Thyroid gland (tissue), 4 donors: Measurements from ENCODE around the gene CTNNA2. TPM values are rescaled to one million over a fixed set of nuclear protein-coding genes. Genes with fewer than 3 reads are reported as not detected.

Experiments
- DNase-seq, 2 donors: peaks; one replicate each; pipeline ENCODE4 v3.0.0-alpha.2; 2019
- H3K27ac ChIP-seq, 3 donors: fragments of 200-600 bp; sonication (generic); 1 replicate in 2 of 3; 2 replicates in 1 of 3; pipeline ENCODE4 v1.5.1; 2016 to 2019; ENCODE audit warnings: mild to moderate bottlenecking in 1 of 3, moderate library complexity in 1 of 3
- H3K27me3 ChIP-seq: fragments of 200-600 bp; sonication (generic); one replicate; pipeline ENCODE4 v1.5.1; 2019
- H3K36me3 ChIP-seq, 2 donors: fragments of 200-600 bp; sonication (generic); one replicate each; pipeline ENCODE4 v1.5.1; 2016 to 2019
- H3K4me1 ChIP-seq, 2 donors: fragments of 200-600 bp; sonication (generic); one replicate each; pipeline ENCODE4 v1.5.1; 2017 to 2019
- H3K4me3 ChIP-seq, 3 donors: fragments of 200-600 bp; sonication (generic); replicated peaks in 1 of 3; 1 replicate in 2 of 3; 2 replicates in 1 of 3; pipeline ENCODE4 v1.5.1; 2016; ENCODE audit warnings: mild to moderate bottlenecking in 1 of 3
- H3K9me3 ChIP-seq: fragments of 200-600 bp; sonication (generic); one replicate; pipeline ENCODE4 v1.5.1; 2017
- POLR2A ChIP-seq, 2 donors: fragments of 450-650 bp; IDR thresholded peaks; one replicate each; pipeline ENCODE4 v1.6.1; 2017; ENCODE audit warnings: antibody characterized with exemption in 2 of 2, mild to moderate bottlenecking in 2 of 2, moderate library complexity in 1 of 2
- WGBS, 2 donors: methylation state at CpG; one replicate each; pipeline ENCODE4 v1.1.5; 2017; 5-methylcytosine and 5-hydroxymethylcytosine counted together
- intact Hi-C: fragments of 100-400 bp; cut with DNase I; formaldehyde crosslinking; loops from one replicate; pipeline ENCODE4 v1.15.1; 2023
- total RNA-seq, 4 donors: library from RNA; depleted of rRNA; stranded (reverse); fragments of >200 nt; gene quantifications; one replicate each; pipeline ENCODE4 v1.2.3, GENCODE V29; 2016
- TF ChIP-seq, protein P1 (sequence below), 6 experiments: fragments of 200-600 bp in 3 of 6; fragments of 450-650 bp in 3 of 6; sonication (generic) in 3 of 6; IDR thresholded peaks; one replicate each; pipeline ENCODE4 v1.5.1; 2016 to 2019; ENCODE audit warnings: antibody characterized with exemption in 6 of 6, mild to moderate bottlenecking in 2 of 6, inconsistent platforms in 1 of 6, moderate library complexity in 1 of 6

The CTNNA2 gene
- total RNA-seq, 4 donors from 2014 or later, result 0.13 to 0.44 (median 0.22) TPM; not detected in 1

GRCh38 chr2:79530443-79530842 lies 17.6 kb downstream of the CTNNA2 start:
- H3K9me3 ChIP-seq, result no peaks in the 10 kb centered on the region
- no peaks in the 10 kb centered on the region for H3K4me1 ChIP-seq
- no peak for TF ChIP-seq POLR2A (IDR thresholded peaks at IDR 0.05)
- TF ChIP-seq, protein P1, sequence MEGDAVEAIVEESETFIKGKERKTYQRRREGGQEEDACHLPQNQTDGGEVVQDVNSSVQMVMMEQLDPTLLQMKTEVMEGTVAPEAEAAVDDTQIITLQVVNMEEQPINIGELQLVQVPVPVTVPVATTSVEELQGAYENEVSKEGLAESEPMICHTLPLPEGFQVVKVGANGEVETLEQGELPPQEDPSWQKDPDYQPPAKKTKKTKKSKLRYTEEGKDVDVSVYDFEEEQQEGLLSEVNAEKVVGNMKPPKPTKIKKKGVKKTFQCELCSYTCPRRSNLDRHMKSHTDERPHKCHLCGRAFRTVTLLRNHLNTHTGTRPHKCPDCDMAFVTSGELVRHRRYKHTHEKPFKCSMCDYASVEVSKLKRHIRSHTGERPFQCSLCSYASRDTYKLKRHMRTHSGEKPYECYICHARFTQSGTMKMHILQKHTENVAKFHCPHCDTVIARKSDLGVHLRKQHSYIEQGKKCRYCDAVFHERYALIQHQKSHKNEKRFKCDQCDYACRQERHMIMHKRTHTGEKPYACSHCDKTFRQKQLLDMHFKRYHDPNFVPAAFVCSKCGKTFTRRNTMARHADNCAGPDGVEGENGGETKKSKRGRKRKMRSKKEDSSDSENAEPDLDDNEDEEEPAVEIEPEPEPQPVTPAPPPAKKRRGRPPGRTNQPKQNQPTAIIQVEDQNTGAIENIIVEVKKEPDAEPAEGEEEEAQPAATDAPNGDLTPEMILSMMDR (IDR thresholded peaks at IDR 0.05), result no peak
- no peaks in the 10 kb centered on the region for H3K27me3 ChIP-seq
- no peak overlapping the region for H3K4me3 ChIP-seq
- H3K27ac ChIP-seq, result no peak overlapping the region
- intact Hi-C loops, result no loop called here
- H3K36me3 ChIP-seq, result no peaks in the 10 kb centered on the region
- no peak for DNase-seq
- WGBS, 2 donors, result 2 to 5% methylated on average over 1 of the region's 1 CpG

DNA sequence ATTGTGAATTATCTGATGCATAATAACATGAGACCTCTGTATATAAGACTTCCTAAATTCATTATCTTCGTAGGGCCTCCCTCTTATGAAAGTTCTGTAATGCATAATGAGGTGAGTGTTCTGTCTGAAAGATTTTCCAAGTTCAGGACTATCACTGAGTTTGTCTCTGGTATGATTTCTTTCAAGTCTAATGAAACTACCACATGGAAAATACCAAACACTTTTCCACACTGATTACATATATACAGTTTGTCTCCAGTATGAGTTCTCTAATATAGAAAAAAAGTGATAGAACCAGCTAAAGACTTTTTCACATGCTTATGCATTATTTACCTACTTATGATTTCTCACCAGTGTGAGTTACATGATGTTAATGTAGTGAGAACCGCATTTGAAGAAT lies 34.7 kb downstream of the CTNNA2 start:
- intact Hi-C loops, result no loop called here
- no peak for TF ChIP-seq POLR2A (IDR thresholded peaks at IDR 0.05)
- TF ChIP-seq, protein P1 (IDR thresholded peaks at IDR 0.05), result no peak
- Histone ChIP-seq H3K4me3 (no peak overlapping the region), H3K4me1 (no peaks in the 10 kb centered on the region), H3K36me3 (no peaks in the 10 kb centered on the region), H3K27me3 (no peaks in the 10 kb centered on the region), H3K9me3 (no peaks in the 10 kb centered on the region), H3K27ac (no peak overlapping the region)
- no peak for DNase-seq
- WGBS, 2 donors, result 68 to 71% methylated on average over 2 of the region's 2 CpGs

DNA sequence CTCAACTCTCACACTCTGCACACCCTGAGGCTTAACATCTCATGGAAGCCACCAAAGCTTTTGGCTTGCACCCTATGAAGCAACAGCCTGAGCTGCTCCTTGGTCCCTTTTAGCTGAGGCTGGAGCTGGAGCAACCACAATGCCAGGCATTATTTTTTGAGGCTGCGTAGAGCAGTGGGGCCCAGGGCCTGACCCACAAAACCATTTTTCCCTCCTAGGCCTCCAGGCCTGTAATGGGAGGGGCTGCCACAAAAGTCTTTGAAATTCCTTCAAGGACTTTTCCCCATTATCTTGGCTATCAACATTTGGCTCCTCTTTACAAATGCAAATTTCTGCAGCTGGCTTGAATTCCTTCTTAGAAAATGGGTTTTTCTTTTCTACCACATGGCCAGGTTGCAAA lies 39.8 kb downstream of the CTNNA2 start:
- TF ChIP-seq POLR2A (IDR thresholded peaks at IDR 0.05), result no peak
- TF ChIP-seq, protein P1 (IDR thresholded peaks at IDR 0.05), result no peak
- no peaks in the 10 kb centered on the region for H3K4me1 ChIP-seq
- no peak overlapping the region for H3K27ac ChIP-seq
- no peaks in the 10 kb centered on the region for H3K27me3 ChIP-seq
- DNase-seq, result no peak
- intact Hi-C loops, result no loop called here
- no peaks in the 10 kb centered on the region for H3K9me3 ChIP-seq
- no peak overlapping the region for H3K4me3 ChIP-seq
- 86 to 100% methylated on average over 1 of the region's 1 CpG for WGBS, 2 donors
- no peaks in the 10 kb centered on the region for H3K36me3 ChIP-seq

DNA sequence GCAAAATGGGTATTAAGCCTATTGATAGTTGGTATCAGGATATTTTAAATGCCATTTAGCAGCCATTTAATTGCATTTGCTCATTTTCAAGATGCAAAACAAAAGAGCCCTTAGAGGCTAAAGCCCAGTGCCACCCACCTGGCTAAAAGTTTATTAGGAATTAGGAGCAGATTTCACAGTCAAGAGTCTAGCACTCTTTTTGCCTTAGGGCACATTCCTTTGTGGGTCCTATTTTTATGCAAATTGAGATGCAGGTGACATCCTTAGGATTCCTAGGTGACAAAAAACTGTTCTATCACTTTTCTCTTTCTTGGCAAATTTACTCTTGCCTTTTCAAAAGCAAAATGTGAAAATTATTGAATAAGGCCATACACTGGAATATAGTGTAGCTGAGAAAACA lies 42.0 kb downstream of the CTNNA2 start:
- Histone ChIP-seq H3K9me3 (no peaks in the 10 kb centered on the region), H3K36me3 (no peaks in the 10 kb centered on the region), H3K27me3 (no peaks in the 10 kb centered on the region), H3K27ac (no peak overlapping the region), H3K4me3 (no peak overlapping the region), H3K4me1 (no peaks in the 10 kb centered on the region)
- TF ChIP-seq, protein P1 (IDR thresholded peaks at IDR 0.05), result no peak
- TF ChIP-seq POLR2A (IDR thresholded peaks at IDR 0.05), result no peak
- DNase-seq, result no peak
- intact Hi-C loops, result no loop called here

DNA sequence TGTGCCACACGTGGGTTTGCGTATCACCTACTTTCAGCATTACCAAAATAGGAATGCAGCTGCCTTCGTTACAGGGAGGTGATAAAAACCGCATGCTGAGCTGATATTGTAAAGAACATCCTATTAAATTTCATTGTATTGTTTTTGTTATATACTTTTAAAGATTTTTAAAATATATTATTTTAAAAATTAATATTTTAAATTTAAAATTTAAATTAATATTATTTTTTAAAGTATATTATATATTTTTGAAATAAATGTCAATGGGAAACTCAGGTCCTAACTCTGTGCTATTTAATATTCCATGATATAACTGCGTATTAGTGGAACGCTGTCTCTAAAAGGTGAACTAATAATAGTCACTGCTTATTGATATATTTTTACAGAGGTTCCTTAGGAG lies 51.2 kb downstream of the CTNNA2 start:
- no peaks in the 10 kb centered on the region for H3K27me3 ChIP-seq
- 93% methylated on average over 6 of the region's 6 CpGs for WGBS, 2 donors
- H3K9me3 ChIP-seq, result no peaks in the 10 kb centered on the region
- no peak overlapping the region for H3K4me3 ChIP-seq
- intact Hi-C loops, result no loop called here
- no peak overlapping the region for H3K27ac ChIP-seq
- DNase-seq, result no peak
- no peaks in the 10 kb centered on the region for H3K36me3 ChIP-seq
- no peaks in the 10 kb centered on the region for H3K4me1 ChIP-seq
- no peak for TF ChIP-seq POLR2A (IDR thresholded peaks at IDR 0.05)
- TF ChIP-seq, protein P1 (IDR thresholded peaks at IDR 0.05), result no peak
